ENCODE data around the gene PRR18.

- TF ChIP-seq, protein P1, sequence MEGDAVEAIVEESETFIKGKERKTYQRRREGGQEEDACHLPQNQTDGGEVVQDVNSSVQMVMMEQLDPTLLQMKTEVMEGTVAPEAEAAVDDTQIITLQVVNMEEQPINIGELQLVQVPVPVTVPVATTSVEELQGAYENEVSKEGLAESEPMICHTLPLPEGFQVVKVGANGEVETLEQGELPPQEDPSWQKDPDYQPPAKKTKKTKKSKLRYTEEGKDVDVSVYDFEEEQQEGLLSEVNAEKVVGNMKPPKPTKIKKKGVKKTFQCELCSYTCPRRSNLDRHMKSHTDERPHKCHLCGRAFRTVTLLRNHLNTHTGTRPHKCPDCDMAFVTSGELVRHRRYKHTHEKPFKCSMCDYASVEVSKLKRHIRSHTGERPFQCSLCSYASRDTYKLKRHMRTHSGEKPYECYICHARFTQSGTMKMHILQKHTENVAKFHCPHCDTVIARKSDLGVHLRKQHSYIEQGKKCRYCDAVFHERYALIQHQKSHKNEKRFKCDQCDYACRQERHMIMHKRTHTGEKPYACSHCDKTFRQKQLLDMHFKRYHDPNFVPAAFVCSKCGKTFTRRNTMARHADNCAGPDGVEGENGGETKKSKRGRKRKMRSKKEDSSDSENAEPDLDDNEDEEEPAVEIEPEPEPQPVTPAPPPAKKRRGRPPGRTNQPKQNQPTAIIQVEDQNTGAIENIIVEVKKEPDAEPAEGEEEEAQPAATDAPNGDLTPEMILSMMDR (conservative IDR thresholded peaks at IDR 0.05 in 1 of 2, IDR thresholded peaks at IDR 0.05 in 1 of 2; ENCODE audit: extremely low read depth in 1 of 2, insufficient read depth in 1 of 2, low read depth in 1 of 2, low read length in 2 of 2) = no peak
- no peak for TF ChIP-seq EZH2 (IDR thresholded peaks at IDR 0.05; ENCODE audit: borderline replicate concordance, low read length)
Measured at GRCh38 chr6:166268431-166268830, 39.8 kb downstream of the PRR18 start.
